Measurements from ENCODE around the gene ADCY5.

The ADCY5 gene

DNA sequence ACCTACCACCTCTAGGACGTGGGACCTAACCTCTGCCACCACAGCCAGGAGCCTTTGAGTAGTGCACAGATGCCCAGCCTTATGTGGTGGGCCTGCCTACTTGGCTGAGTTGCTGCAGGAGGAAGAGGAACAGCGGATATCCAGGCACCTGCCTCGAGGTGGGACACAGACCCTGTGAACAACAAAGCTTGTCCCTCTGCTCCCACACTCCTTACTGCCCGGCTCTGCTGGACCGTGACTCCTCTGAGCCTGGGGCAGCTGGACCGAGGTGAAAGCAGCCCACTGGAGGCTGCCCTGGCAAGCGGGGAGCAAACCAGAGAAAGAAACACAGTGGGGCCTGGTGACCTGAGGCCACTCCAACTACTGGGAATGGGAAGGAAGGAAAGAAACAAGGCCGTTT lies 149.3 kb downstream of the ADCY5 start:
- TF ChIP-seq POLR2AphosphoS5 (IDR thresholded peaks at IDR 0.05; ENCODE audit: low read depth, low read length), result no peak
- FAIRE-seq, result no peak

GRCh38 chr3:123298903-123299302 lies 150.0 kb downstream of the ADCY5 start:
- FAIRE-seq (no peak), DNase-seq (ENCODE audit: insufficient read length) (no peak)
- TF ChIP-seq TAF1 (IDR thresholded peaks at IDR 0.05; ENCODE audit: borderline replicate concordance, low read depth, low read length) (no peak), POLR2A (IDR thresholded peaks at IDR 0.05; ENCODE audit: low read depth, low read length) (no peak), POLR2AphosphoS5 (IDR thresholded peaks at IDR 0.05; ENCODE audit: low read depth, low read length) (no peak)

More for the DNA sequence above, 149.3 kb downstream of the ADCY5 start:
- no peak for DNase-seq (ENCODE audit: insufficient read length)

DNA sequence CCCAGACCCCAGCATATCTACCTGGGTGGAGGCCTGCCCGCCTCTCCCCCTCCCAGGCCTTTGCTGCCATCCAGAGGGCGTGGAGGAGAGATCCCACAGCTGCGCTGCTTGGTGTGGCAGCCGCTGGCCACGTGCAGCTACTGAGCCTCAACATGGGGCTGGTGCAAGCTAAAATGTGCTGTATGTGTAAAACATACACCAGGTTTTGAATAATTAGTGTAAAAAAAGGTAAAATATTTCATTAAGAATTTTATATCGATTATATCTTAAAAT lies 151.3 kb downstream of the ADCY5 start:
- no peak for FAIRE-seq
- no peak for DNase-seq (ENCODE audit: insufficient read length)
- TF ChIP-seq POLR2AphosphoS5 (IDR thresholded peaks at IDR 0.05; ENCODE audit: low read depth, low read length), result no peak
- no peak for TF ChIP-seq TAF1 (IDR thresholded peaks at IDR 0.05; ENCODE audit: borderline replicate concordance, low read depth, low read length)
- TF ChIP-seq POLR2A (IDR thresholded peaks at IDR 0.05; ENCODE audit: low read depth, low read length), result no peak

GRCh38 chr3:123296836-123297626 lies 151.9 kb downstream of the ADCY5 start:
- no peak for DNase-seq (ENCODE audit: insufficient read length)
- no peak for TF ChIP-seq POLR2A (IDR thresholded peaks at IDR 0.05; ENCODE audit: low read depth, low read length)
- TF ChIP-seq TAF1 (IDR thresholded peaks at IDR 0.05; ENCODE audit: borderline replicate concordance, low read depth, low read length), result no peak
- no peak for TF ChIP-seq POLR2AphosphoS5 (IDR thresholded peaks at IDR 0.05; ENCODE audit: low read depth, low read length)
- no peak for FAIRE-seq

GRCh38 chr3:123296261-123296660 lies 152.6 kb downstream of the ADCY5 start:
- DNase-seq (ENCODE audit: insufficient read length), result no peak
- TF ChIP-seq POLR2A (IDR thresholded peaks at IDR 0.05; ENCODE audit: low read depth, low read length), result no peak
- TF ChIP-seq POLR2AphosphoS5 (IDR thresholded peaks at IDR 0.05; ENCODE audit: low read depth, low read length), result no peak
- TF ChIP-seq TAF1 (IDR thresholded peaks at IDR 0.05; ENCODE audit: borderline replicate concordance, low read depth, low read length), result no peak
- no peak for FAIRE-seq

GRCh38 chr3:123295901-123296250 lies 153.0 kb downstream of the ADCY5 start:
- TF ChIP-seq POLR2AphosphoS5 (IDR thresholded peaks at IDR 0.05; ENCODE audit: low read depth, low read length), result no peak
- no peak for TF ChIP-seq POLR2A (IDR thresholded peaks at IDR 0.05; ENCODE audit: low read depth, low read length)
- no peak for TF ChIP-seq TAF1 (IDR thresholded peaks at IDR 0.05; ENCODE audit: borderline replicate concordance, low read depth, low read length)
- FAIRE-seq (no peak), DNase-seq (ENCODE audit: insufficient read length) (no peak)

DNA sequence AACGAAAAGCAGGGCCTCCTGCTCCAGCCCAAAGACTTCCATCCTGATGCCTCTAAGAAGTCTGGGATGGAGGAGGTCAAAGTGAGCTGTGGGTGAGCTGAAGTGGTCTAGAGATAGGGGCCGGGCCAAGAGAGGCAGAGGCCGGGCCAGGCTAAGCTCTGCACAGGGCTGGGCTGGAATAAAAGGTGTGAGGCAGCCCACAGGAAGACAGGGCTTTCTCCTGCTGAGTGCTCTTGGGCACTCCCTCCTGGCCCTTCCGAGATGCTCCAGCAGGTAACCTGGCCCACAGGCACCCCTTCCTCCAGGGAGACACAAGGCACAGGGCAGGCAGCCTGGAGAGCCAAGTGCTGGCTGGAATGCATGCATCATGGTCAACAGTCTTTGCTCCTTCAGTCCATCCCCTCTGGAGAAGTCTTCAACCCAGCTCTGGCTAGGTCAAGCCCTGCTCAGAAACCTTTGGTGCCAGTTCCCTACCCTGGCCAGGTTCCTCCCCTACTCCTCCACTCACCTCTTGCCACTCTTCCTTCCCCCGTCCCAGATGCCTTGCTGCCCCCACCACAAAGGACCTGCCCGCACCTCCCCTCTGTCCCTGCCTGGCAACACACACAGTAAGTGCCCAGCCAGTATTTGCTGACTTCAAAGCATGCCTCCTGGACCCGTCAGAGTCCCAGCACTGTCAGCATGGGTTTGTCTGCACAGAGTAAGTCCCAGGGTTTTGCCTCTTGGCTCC lies 153.6 kb downstream of the ADCY5 start:
- TF ChIP-seq TAF1 (IDR thresholded peaks at IDR 0.05; ENCODE audit: borderline replicate concordance, low read depth, low read length) (no peak), POLR2AphosphoS5 (IDR thresholded peaks at IDR 0.05; ENCODE audit: low read depth, low read length) (no peak)
- DNase-seq (ENCODE audit: insufficient read length) (no peak), FAIRE-seq (no peak)

- TF ChIP-seq POLR2A (IDR thresholded peaks at IDR 0.05; ENCODE audit: low read depth, low read length), result no peak
- no peak for TF ChIP-seq TAF1 (IDR thresholded peaks at IDR 0.05; ENCODE audit: borderline replicate concordance, low read depth, low read length)
- FAIRE-seq (no peak), DNase-seq (ENCODE audit: insufficient read length) (no peak)
These were observed 154.5 kb downstream of the ADCY5 start for GRCh38 chr3:123294296-123294938.

- no peak for DNase-seq (ENCODE audit: insufficient read length)
- TF ChIP-seq POLR2A (IDR thresholded peaks at IDR 0.05; ENCODE audit: low read depth, low read length), result no peak
- TF ChIP-seq POLR2AphosphoS5 (IDR thresholded peaks at IDR 0.05; ENCODE audit: low read depth, low read length), result no peak
- TF ChIP-seq TAF1 (IDR thresholded peaks at IDR 0.05; ENCODE audit: borderline replicate concordance, low read depth, low read length), result no peak
- FAIRE-seq, result no peak
These were observed 156.3 kb downstream of the ADCY5 start for GRCh38 chr3:123292321-123293310.

DNA sequence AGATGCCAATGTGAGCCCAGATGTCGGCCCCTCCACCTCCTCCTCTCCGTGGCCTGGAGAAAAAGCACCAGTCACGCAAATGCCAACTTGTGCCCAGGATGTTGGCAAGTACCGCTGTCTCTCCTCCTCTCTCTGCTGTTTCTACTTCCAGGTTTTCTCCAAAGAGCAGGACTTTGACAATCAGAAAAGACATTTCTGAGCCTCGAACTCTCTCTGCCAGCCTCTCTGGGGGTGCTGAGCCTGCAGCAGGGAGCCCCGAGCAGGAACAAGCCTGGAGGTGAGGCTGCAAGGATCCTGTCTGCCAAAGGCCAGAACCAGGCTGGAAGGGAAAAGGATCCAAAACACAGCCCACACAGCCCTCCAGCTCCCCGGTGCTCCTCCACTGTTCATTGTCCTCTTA lies 157.5 kb downstream of the ADCY5 start:
- no peak for FAIRE-seq
- no peak for DNase-seq (ENCODE audit: insufficient read length)

DNA sequence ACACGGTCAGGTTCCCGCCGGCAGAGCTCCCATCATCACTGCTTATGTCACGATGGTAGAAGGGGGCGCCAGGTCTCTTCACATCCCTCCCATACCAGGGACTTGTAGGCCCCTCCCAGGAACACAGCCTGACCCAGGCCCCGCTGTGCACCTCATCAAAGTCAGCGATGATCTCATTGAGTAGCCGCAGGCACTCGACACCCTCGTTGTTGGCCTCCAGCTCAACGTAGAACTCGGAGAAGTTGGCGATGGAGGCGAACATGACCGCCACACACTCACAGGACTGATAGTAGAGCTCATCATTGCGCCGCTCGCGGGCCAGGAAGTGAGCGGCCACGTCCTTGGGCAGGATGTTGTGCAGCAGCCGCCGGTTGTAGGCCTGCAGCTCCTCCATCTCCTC lies 157.9 kb downstream of the ADCY5 start:
- no peak for TF ChIP-seq POLR2AphosphoS5 (IDR thresholded peaks at IDR 0.05; ENCODE audit: low read depth, low read length)
- no peak for TF ChIP-seq TAF1 (IDR thresholded peaks at IDR 0.05; ENCODE audit: borderline replicate concordance, low read depth, low read length)
- no peak for TF ChIP-seq POLR2A (IDR thresholded peaks at IDR 0.05; ENCODE audit: low read depth, low read length)
- FAIRE-seq (no peak), DNase-seq (ENCODE audit: insufficient read length) (no peak)

More for the DNA sequence above, 157.5 kb downstream of the ADCY5 start:
- TF ChIP-seq POLR2AphosphoS5 (IDR thresholded peaks at IDR 0.05; ENCODE audit: low read depth, low read length), result no peak
- no peak for TF ChIP-seq TAF1 (IDR thresholded peaks at IDR 0.05; ENCODE audit: borderline replicate concordance, low read depth, low read length)
- TF ChIP-seq POLR2A (IDR thresholded peaks at IDR 0.05; ENCODE audit: low read depth, low read length), result no peak

Data from GM12892 (cell line).